Measurements from ENCODE around the gene SPATA3.

- TF ChIP-seq CTCF (IDR thresholded peaks at IDR 0.05) (no peak), PBX3 (IDR thresholded peaks at IDR 0.05) (no peak)
Observed at GRCh38 chr2:230953845-230954244, 42.1 kb upstream of the SPATA3 start.
